Left ventricle myocardium inferior (tissue), 1 donor: Measurements from ENCODE around the gene KDM4C. TPM values are rescaled to one million over a fixed set of nuclear protein-coding genes. Genes with fewer than 3 reads are reported as not detected.

Source experiments
- DNase-seq: peaks from one replicate; pipeline ENCODE4 v3.0.0-alpha.2; 2020
- H3K27ac ChIP-seq: fragments of 200-600 bp; replicated peaks from 2 replicates; pipeline ENCODE4 v1.8.0; 2021
- H3K27me3 ChIP-seq: fragments of 200-600 bp; 2 replicates; pipeline ENCODE4 v1.8.0; 2021; ENCODE audit warnings: low read depth
- H3K36me3 ChIP-seq: fragments of 200-600 bp; 2 replicates; pipeline ENCODE4 v1.8.0; 2021
- H3K4me1 ChIP-seq: fragments of 200-600 bp; 2 replicates; pipeline ENCODE4 v1.8.0; 2021
- H3K4me3 ChIP-seq: fragments of 200-600 bp; 2 replicates; pipeline ENCODE4 v1.8.0; 2021; ENCODE audit warnings: mild to moderate bottlenecking, moderate library complexity
- H3K9me3 ChIP-seq: fragments of 200-600 bp; replicated peaks from 2 replicates; pipeline ENCODE4 v1.8.0; 2021
- CTCF ChIP-seq: fragments of 200-600 bp; IDR thresholded peaks from 2 replicates; pipeline ENCODE4 v1.8.0; 2021; ENCODE audit warnings: antibody characterized with exemption, mild to moderate bottlenecking, borderline replicate concordance
- intact Hi-C: fragments of 100-400 bp; cut with micrococcal nuclease; formaldehyde crosslinking; loops from one replicate; pipeline ENCODE4 v1.11.0; 2022
- total RNA-seq: library from RNA; stranded (reverse); fragmentation: NEBNext Ultra II Directional; extraction: Animal tissue kit (Norgen Biotek cat#: 25700); gene quantifications from one replicate; pipeline ENCODE4 v1.2.1, GENCODE V29; 2021
- donor health status: DM: no; HTN: yes; CAD: no; lungs with severe emphysema.

The KDM4C gene
- total RNA-seq, 1 donor from 2014 or later: 14.1 TPM

GRCh38 chr9:7150153-7150890 is 392.5 kb downstream of the KDM4C start:
- intact Hi-C loops: no loop called here
- Histone ChIP-seq H3K4me3 (no peak overlapping the region), H3K36me3 (no peaks in the 10 kb centered on the region), H3K27ac (peak overlapping the region; percentile 23), H3K27me3 (no peaks in the 10 kb centered on the region), H3K4me1 (peaks cover 64% of the 10 kb centered on the region), H3K9me3 (no peaks in the 10 kb centered on the region)
- DNase-seq: no peak
- TF ChIP-seq CTCF: no peak

GRCh38 chr9:7153134-7153533 is 395.4 kb downstream of the KDM4C start:
- peaks cover 44% of the 10 kb centered on the region for H3K4me1 ChIP-seq
- no peak for TF ChIP-seq CTCF
- no peak overlapping the region for H3K27ac ChIP-seq
- peaks cover 5% of the 10 kb centered on the region for H3K9me3 ChIP-seq
- no peaks in the 10 kb centered on the region for H3K36me3 ChIP-seq
- H3K4me3 ChIP-seq: no peak overlapping the region
- no peak for DNase-seq
- intact Hi-C loops: no loop called here
- H3K27me3 ChIP-seq: no peaks in the 10 kb centered on the region

- Histone ChIP-seq H3K27me3 (no peaks in the 10 kb centered on the region), H3K4me1 (peaks cover 39% of the 10 kb centered on the region), H3K9me3 (peaks cover 5% of the 10 kb centered on the region), H3K36me3 (no peaks in the 10 kb centered on the region), H3K27ac (no peak overlapping the region), H3K4me3 (no peak overlapping the region)
- no peak for DNase-seq
- intact Hi-C loops: no loop called here
- no peak for TF ChIP-seq CTCF
Observed at GRCh38 chr9:7153566-7153965, 395.8 kb downstream of the KDM4C start.

- H3K27ac ChIP-seq: no peak overlapping the region
- H3K9me3 ChIP-seq: peaks cover 5% of the 10 kb centered on the region
- no peak for TF ChIP-seq CTCF
- intact Hi-C loops: no loop called here
- H3K27me3 ChIP-seq: no peaks in the 10 kb centered on the region
- no peak for DNase-seq
- no peak overlapping the region for H3K4me3 ChIP-seq
- no peaks in the 10 kb centered on the region for H3K36me3 ChIP-seq
- peaks cover 34% of the 10 kb centered on the region for H3K4me1 ChIP-seq
Observed at GRCh38 chr9:7154003-7154619, 396.3 kb downstream of the KDM4C start.

- H3K27me3 ChIP-seq: no peaks in the 10 kb centered on the region
- DNase-seq: no peak
- H3K27ac ChIP-seq: no peak overlapping the region
- H3K4me1 ChIP-seq: peaks cover 29% of the 10 kb centered on the region
- H3K36me3 ChIP-seq: no peaks in the 10 kb centered on the region
- no peak overlapping the region for H3K4me3 ChIP-seq
- intact Hi-C loops: no loop called here
- TF ChIP-seq CTCF: no peak
- peaks cover 5% of the 10 kb centered on the region for H3K9me3 ChIP-seq
Observed at GRCh38 chr9:7154650-7155049, 396.9 kb downstream of the KDM4C start.
